ENCODE data around the gene TNFRSF18. TPM values are rescaled to one million over a fixed set of nuclear protein-coding genes. Genes with fewer than 3 reads are reported as not detected.

Gene TNFRSF18
- total and polyA plus RNA-seq, 2 donors (not counting 3 experiments of a cell fraction or from before 2014, with no cell fraction given), result not detected

- DNase-seq (ENCODE audit: low read depth, low spot score), result no peak
- Histone ChIP-seq H3K79me2 (ENCODE audit: control insufficient read depth, insufficient read depth, low read length) (peaks cover 3% of the 10 kb centered on the region), H3K36me3 (ENCODE audit: control insufficient read depth in 2 of 2, extremely low read depth in 1 of 2, insufficient read depth in 2 of 2, low read length in 2 of 2) (peaks cover 0 to 24% of the 10 kb centered on the region in 2 experiments), H3K9ac (replicated peaks; ENCODE audit: extremely low read depth, insufficient read depth, low read length) (no peak overlapping the region), H2AFZ (ENCODE audit: low read depth, low read length) (no peak overlapping the region), H3K4me3 (replicated peaks in 1 of 3; ENCODE audit: insufficient read depth in 1 of 3, low read depth in 1 of 3, low read length in 3 of 3) (no peak overlapping the region), H3K4me1 (ENCODE audit: control insufficient read depth, extremely low read depth, insufficient read depth, low read length) (no peaks in the 10 kb centered on the region), H3K27me3 (ENCODE audit: control insufficient read depth in 2 of 2, insufficient read depth in 2 of 2, low read length in 2 of 2) (no peaks in the 10 kb centered on the region), H4K20me1 (replicated peaks; ENCODE audit: control insufficient read depth, extremely low read depth, insufficient read depth, low read length) (no peaks in the 10 kb centered on the region), H3K9me1 (replicated peaks; ENCODE audit: control insufficient read depth, extremely low read depth, insufficient read depth, low read length) (no peaks in the 10 kb centered on the region), H3K27ac (ENCODE audit: insufficient read depth, low read depth, low read length) (no peak overlapping the region), H3K4me2 (ENCODE audit: insufficient read depth, low read length) (no peak overlapping the region), H3K9me3 (replicated peaks; ENCODE audit: control insufficient read depth, insufficient read depth, low read length) (no peaks in the 10 kb centered on the region)
- dilution Hi-C loops (cut with MboI; ENCODE audit: extremely low pct_ligation_motif_present, low sequenced_read_pairs), result no loop called here
- intact Hi-C loops (cut with micrococcal nuclease), result no loop called here
- no peak for FAIRE-seq
- TSS peak; percentile 56 for BruUV-seq (replicated peaks)
- ChIA-PET CTCF (interaction anchor here (1.2 kb wide), 1 partner anchor 253 kb away, joined by 3 read pairs; no protein-coding TSS in a partner anchor), POLR2A (no interaction called here)
- TF ChIP-seq POLR2AphosphoS5 (IDR thresholded peaks at IDR 0.05; ENCODE audit: insufficient read depth, low read depth, low read length) (no peak), EZH2 (IDR thresholded peaks at IDR 0.05; ENCODE audit: borderline replicate concordance, low read depth, low read length, severe bottlenecking) (no peak), MYC (IDR thresholded peaks at IDR 0.05; ENCODE audit: low read depth, low read length) (no peak), GATA2 (IDR thresholded peaks at IDR 0.05; ENCODE audit: insufficient read depth, insufficient read length, low read depth, low read length) (no peak)
Observed at GRCh38 chr1:1255078-1255477, 48.7 kb upstream of the TNFRSF18 start.

GRCh38 chr1:1254667-1254998 is 48.2 kb upstream of the TNFRSF18 start:
- no peaks in the 10 kb centered on the region for H3K79me2 ChIP-seq (ENCODE audit: control insufficient read depth, insufficient read depth, low read length)
- CTCF ChIA-PET, result no interaction called here
- H3K9me1 ChIP-seq (replicated peaks; ENCODE audit: control insufficient read depth, extremely low read depth, insufficient read depth, low read length), result no peaks in the 10 kb centered on the region
- intact Hi-C loops (cut with micrococcal nuclease), result no loop called here
- H2AFZ ChIP-seq (ENCODE audit: low read depth, low read length), result no peak overlapping the region
- no peaks in the 10 kb centered on the region for H3K27me3 ChIP-seq (ENCODE audit: control insufficient read depth in 2 of 2, insufficient read depth in 2 of 2, low read length in 2 of 2)
- no peaks in the 10 kb centered on the region for H3K9me3 ChIP-seq (replicated peaks; ENCODE audit: control insufficient read depth, insufficient read depth, low read length)
- no peak overlapping the region for H3K9ac ChIP-seq (replicated peaks; ENCODE audit: extremely low read depth, insufficient read depth, low read length)
- DNase-seq (ENCODE audit: low read depth, low spot score) (no peak), FAIRE-seq (no peak)
- H3K4me1 ChIP-seq (ENCODE audit: control insufficient read depth, extremely low read depth, insufficient read depth, low read length), result no peaks in the 10 kb centered on the region
- H4K20me1 ChIP-seq (replicated peaks; ENCODE audit: control insufficient read depth, extremely low read depth, insufficient read depth, low read length), result no peaks in the 10 kb centered on the region
- no peak overlapping the region for H3K4me3 ChIP-seq (replicated peaks in 1 of 3; ENCODE audit: insufficient read depth in 1 of 3, low read depth in 1 of 3, low read length in 3 of 3)
- peaks cover 0 to 24% of the 10 kb centered on the region in 2 experiments for H3K36me3 ChIP-seq (ENCODE audit: control insufficient read depth in 2 of 2, extremely low read depth in 1 of 2, insufficient read depth in 2 of 2, low read length in 2 of 2)
- BruUV-seq (replicated peaks), result no TSS peak
- no peak overlapping the region for H3K27ac ChIP-seq (ENCODE audit: insufficient read depth, low read depth, low read length)
- H3K4me2 ChIP-seq (ENCODE audit: insufficient read depth, low read length), result no peak overlapping the region
- POLR2A ChIA-PET, result no interaction called here
- dilution Hi-C loops (cut with MboI; ENCODE audit: extremely low pct_ligation_motif_present, low sequenced_read_pairs), result no loop called here
- TF ChIP-seq MAX (IDR thresholded peaks at IDR 0.05; ENCODE audit: insufficient read depth, insufficient read length), result no peak
- TF ChIP-seq EZH2 (IDR thresholded peaks at IDR 0.05; ENCODE audit: borderline replicate concordance, low read depth, low read length, severe bottlenecking), result no peak
- no peak for TF ChIP-seq POLR2A (IDR thresholded peaks at IDR 0.05; ENCODE audit: low read depth, low read length)

Data from endothelial cell of umbilical vein (primary cell).